CD4-positive, alpha-beta T cell treated with Interleukin-17A for 4 hours (primary cell): Measurements from ENCODE around the gene PHLDB2.

ENCODE experiments used
- DNase-seq: peaks from one replicate; pipeline ENCODE4 v3.0.0-alpha.2; 2020; ENCODE audit warnings: mixed read lengths

PHLDB2 gene

DNA sequence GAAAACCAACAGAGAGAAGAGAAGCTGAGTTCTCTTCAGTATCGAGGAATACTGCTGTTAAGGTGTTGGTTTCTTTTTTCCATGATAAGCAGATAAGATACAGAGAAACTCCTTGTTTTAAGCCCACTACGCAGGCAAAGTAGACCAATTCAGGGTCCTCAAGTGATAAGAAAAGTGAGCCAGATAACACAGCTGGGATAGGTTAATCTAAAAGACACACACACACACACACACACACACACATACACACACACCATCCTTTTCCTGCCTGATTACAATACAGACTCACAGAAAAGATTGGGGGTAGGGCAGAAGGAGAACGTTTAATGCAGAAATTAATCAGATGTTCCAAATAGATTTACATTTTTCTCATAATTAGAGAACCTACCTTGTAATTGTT lies 6.5 kb upstream of the PHLDB2 start:
- no peak for DNase-seq

DNA sequence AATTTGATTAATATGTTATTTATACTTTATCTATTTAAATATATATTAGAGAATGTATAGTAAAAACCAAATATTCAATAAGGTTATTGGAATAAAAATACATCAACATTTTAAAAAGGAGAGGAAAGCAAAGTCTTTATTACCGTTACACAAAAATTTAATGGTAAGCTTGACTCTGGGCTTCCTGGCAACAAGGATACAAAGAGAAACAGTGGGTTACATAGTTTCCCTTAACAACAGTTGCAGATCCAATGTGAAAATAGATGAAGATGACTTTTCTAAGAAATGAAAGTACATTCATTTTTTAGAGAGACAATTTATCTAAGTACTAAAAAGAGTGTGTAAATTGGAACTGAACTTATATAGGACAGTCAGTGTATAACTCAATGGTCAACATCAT lies 6.0 kb upstream of the PHLDB2 start:
- no peak for DNase-seq

GRCh38 chr3:111854990-111855389 lies 4.1 kb upstream of the PHLDB2 start:
- DNase-seq, result no peak

DNA sequence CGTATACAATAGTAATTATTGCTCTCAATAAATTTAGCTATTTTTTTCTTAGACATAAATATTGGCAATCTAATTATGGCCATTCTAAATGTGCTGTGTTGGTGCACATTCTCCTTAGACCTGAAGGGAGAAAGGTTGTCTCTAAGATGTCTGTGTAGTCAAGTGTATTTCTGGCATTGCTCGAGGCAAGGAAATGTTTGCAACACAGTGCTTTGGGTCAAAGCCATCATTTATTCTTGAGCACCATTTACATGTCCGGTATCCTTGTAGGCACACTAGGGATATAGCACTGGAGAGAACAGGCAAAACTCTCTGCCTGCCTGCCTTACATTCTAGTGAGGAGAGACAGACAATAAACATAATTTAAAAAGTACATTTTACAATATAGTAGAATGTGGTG lies 2.6 kb upstream of the PHLDB2 start:
- DNase-seq, result no peak

DNA sequence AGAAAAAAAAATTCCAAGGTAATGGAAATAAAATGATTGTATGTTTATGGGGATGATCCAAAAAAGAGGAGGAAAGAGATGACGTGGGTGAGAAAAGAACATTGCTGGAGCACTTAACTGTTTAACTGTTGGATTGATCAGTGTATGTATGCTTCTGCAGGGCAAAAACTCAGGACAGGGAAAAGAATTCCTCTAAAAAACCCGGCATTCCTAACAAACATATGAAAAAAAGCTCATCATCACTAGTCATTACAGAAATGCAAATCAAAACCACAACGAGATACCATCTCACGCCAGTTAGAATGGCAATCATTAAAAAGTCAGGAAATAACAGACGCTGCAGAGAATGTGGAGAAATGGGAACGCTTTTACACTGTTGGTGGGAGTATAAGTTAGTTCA lies 1.6 kb upstream of the PHLDB2 start:
- no peak for DNase-seq

DNA sequence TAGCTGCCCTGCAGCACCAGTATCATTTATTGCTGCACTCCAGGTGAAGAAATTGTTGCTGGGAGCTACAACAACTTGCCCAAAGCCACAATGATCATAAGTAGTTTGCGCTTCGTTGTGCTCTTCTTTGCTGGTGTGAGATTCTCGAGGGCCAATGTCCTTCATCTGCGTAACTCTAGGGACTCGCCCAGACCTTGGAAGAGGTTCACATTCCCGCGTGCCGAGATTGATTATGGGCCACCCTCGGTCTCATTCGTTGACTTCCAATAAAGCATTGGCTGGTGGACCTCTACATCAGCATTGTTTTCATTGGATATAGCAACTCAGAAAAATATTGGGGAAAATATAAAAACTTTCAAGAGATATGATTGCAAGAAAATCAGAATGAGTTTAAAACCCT lies 423 bp upstream of the PHLDB2 start:
- no peak for DNase-seq

DNA sequence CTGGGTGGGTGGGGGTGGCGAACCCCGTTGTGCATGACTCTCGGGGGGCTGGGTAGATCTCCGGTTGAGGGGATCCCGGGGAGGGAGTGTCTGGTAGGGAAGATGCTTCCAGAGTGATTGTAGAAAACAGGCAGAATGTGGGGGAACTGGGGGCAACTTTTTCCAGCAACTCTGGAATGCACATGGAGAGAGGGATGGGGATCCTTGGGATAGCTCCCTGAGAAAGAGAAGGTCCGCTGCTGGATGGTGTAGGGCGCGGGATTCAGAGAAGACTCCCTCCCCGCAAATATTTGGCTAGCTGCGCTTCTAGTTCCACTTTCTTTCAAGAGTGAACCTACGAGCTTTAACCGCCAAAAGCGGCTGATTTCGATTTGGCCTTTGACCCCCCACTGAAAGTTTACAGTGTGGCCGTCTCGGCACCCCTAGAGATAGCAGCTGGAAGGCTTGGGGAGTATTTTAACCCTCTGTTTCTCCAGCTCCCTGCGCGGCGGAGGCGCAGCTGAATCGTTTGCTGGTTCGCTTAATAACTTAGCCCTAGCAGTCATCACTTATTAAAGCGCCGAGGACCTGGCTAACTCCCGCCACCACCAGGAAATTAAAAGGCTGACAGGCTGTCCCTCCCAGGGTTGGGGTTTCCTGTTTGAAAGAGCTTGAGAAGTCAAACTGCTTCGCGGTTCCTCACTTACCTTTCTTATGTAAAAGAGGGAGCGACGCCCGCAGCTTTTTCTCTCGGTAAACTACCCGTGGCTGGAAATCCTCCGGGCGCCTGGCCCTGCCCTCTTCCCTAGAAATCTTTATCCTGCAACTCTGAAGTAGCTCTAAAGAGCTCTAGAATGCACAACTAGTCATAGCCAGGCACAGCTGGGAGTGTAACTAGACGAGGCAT lies 1.2 kb downstream of the PHLDB2 start:
- DNase-seq, result peak; percentile 60

- no peak for DNase-seq
Measured at GRCh38 chr3:111861391-111861790, 2.3 kb downstream of the PHLDB2 start.

GRCh38 chr3:111862415-111862814 lies 3.4 kb downstream of the PHLDB2 start:
- no peak for DNase-seq

- no peak for DNase-seq
Measured at GRCh38 chr3:111862974-111863373, 3.9 kb downstream of the PHLDB2 start.

DNA sequence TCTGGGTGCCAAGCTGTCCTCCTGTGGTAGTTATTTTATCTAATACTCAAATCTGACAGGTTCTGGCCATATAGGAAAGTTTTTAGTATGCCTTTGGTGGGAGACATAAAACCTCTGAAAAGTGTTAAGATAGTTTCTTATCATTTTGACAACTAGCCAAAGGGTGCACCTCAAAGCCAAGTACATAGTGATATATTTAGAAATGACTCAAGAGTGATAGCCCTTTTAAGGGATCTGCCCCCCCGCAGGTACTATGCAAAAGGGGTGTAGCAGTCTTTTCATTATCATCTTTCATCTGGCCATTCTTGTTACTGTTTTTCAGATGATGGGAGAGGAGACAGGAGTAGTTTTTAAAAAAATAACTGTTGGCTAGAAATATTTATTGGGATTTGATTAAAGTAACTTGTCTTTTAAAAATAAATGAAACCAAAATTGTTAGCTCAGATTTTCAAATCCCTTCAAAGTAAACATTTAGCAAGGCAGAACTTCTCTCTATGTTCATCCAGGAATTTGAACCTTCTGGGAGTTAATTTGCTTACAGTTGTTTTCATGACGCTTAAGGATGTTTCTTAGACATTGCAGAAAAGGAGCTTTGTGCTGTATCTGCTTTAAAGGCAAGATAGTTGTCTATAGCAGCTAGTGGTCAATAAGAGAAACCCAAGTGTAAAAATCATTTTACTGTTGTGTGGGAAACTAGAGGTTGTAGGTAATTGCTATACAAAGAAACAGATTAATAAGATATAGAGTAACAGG lies 5.1 kb downstream of the PHLDB2 start:
- no peak for DNase-seq

DNA sequence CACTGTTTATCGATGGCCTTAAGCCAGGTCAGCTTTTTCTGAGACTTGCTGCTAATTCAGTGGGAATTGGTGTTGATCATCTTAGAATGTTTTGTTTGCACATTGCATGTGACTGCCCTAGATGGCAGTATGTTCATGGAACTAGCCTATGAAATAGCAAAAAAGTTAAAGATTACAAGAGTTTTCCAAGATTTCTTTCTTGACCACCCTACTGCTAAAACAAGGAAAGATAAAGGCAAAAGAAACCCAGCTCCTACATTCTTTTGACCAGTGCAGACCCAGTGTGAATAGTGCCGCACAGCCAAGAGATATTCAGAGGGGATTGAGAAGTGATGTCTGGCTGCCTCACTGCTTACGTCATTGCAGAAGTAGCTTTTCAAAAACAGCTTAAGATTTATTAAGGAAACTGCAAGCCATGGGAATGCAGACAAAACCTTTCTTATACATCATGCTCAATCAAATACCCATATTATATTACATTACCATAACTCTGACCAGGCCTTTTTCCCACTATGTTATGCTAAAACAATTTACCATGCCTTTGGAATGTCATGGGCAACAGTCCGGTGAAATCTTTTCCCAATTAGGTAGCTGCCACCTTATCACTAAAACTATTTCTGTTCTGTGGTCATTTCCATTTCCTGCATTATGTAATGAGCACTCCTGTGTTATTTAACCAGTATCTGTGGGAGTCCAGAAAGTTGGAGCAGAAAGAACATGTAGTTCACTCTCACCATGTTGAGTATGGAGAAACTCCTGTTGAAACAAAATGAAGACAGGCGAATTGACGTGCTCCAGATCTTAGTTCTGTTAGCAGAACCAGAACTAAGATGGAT lies 6.0 kb downstream of the PHLDB2 start:
- DNase-seq, result no peak

DNA sequence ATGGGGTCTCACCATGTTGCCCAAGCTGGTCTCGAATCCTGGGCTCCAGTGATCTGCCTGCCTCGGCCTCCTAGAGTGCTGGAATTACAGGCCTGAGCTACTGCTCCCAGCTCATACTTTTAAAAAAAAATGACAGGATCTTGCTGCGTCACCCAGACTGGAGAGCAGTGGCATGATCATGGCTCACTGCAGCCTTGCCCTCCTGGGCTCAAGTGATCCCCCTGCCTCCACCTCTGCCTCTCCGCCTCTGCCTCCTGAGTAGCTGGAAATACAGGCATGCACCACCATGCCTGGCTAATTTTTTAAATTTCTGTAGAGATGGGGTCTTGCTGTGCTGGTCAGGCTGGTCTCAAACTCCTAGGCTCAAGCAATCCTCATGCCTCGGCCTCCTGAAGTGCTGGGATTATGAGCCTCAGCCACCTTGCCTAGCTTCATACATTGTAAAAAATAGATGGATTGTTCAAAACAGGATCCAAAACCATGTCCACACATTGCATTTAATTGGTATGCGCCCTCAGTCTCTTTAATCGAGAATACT lies 8.9 kb downstream of the PHLDB2 start:
- DNase-seq, result no peak

GRCh38 chr3:111870620-111871019 lies 11.6 kb downstream of the PHLDB2 start:
- DNase-seq, result no peak

DNA sequence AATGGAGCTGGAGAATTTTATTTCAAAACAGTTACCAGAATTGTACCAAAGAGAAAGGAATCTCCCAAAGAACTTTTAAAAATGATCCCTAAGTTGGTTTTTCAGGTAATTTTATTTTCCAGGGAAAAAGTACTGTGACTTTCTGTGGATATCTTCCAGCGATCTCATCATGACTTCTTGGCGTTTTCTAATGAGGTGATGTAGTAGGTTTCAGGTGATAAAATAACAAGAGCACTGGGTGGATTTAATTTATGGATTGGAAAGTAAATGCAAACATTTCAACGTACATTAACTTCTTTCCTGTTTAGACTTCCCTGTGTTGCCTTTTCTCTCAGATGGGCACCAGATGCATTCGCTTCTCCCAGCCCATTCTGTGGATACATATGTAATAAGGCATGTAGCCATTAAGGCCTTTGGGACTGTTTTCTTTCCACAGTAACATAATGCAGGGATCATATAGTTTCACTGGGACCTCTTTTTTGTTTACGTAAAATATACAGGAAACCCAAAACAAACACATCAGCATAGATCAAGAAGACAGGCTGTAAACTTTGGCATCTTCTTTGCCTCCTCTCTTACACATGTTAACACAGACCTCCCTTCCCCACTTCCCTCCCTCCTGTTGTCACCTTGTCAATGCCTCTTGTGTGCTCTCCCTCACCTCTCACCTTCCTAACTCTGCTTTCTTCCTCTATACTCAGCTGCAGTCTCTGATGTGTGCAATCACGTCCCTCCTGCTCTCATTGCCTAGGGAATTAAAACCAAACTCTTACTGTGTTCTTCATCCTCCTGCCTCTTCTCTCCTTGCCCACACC lies 13.0 kb downstream of the PHLDB2 start:
- DNase-seq, result no peak

- DNase-seq, result no peak
Measured at GRCh38 chr3:111872979-111873378, 13.9 kb downstream of the PHLDB2 start.

DNA sequence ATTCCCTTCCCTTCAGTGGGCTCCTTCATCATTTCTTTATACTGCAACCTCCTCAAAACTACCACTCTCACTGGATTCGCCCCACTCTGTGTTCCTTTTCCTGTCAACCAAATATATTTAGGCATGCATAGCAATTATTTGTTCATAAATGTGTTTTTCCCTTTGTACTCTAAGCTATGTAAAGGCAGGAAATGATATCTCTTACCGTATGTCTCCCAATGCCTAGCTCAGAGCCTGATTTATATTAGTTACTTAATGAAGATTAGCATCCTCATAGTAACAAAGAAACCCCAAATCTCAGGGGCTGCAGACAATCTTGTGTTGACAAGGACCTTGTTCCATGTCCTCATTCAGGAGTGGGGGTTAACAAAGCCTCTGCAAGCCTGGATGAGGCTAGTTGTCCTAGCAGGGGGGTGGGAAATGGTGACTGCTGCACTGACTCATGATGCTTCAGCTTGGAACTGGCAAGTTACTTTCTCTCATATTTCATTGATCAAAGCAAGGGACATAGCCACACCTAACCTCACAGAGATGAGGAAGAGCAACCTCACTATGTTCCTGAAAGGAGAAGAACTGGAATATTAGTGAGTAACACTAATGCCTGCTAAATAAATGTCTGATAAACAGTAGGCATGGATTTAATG lies 15.2 kb downstream of the PHLDB2 start:
- no peak for DNase-seq

GRCh38 chr3:111881480-111881879 lies 22.4 kb downstream of the PHLDB2 start:
- no peak for DNase-seq

GRCh38 chr3:111882194-111882593 lies 23.1 kb downstream of the PHLDB2 start:
- DNase-seq, result no peak

DNA sequence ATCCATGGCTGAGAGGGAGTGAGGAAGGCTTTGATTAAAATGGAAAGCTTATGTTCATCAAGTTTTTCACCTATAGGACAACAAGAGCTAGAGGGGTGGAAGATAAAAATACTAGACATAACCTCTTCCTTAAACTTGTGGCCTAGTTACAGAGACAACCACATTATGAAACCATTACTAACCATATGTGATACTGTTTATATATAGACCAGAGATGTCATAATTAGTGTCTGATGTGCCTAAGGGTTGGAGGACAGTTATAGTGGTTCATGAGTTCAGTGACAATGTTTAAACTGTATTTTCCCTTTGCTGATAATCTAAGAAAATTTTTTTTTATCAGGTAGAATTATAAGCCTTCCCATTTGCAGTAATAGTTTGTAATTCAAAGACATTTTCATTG lies 23.7 kb downstream of the PHLDB2 start:
- no peak for DNase-seq

DNA sequence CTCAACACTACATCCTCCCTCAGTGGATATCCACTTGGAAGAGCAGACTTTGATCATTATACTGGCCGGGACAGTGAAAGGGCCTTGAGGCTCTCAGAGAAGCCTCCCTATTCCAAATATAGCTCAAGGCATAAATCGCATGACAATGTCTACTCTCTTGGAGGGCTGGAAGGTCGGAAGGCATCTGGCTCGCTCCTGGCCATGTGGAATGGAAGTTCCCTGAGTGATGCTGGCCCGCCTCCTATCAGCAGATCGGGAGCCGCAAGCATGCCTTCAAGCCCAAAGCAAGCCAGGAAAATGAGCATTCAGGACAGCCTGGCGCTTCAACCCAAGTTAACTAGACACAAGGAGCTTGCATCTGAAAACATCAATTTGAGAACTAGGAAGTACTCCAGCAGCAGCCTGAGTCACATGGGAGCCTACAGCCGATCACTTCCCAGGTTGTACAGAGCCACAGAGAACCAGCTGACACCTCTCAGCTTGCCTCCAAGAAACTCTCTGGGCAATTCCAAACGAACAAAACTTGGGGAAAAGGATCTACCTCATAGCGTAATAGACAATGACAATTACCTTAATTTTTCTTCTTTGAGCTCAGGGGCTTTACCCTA lies 25.4 kb downstream of the PHLDB2 start:
- DNase-seq, result no peak
